Effector CD4-positive, alpha-beta T cell (primary cell): Measurements from ENCODE around the gene ADIRF.
"Not testable (repeated sequence)": the region's sequence is repeated elsewhere in the genome, so short reads cannot be mapped to it uniquely, and the experiment has no call there.

Source experiments
- DNase-seq: peaks from one replicate; pipeline ENCODE4 v3.0.0-alpha.2; 2020

The ADIRF gene

DNA sequence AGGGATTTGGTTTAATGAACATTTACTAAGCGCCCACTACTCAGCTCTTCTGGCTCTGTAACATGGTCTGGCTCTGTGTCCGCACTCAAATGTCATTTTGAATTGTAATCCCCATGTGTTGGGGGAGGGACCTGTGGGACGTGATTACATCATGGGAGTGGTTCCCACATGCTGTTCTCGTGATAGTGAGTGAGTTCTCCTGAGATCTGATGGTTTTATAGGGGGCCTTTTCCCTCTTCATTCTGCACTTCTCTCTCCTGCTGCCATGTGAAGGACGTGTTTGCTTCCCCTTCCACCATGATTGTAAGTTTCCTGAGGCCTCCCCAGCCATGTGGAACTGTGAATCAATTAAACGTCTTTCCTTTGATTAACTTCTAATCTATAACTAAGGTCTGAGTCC lies 12.7 kb downstream of the ADIRF start:
- not testable (repeated sequence) for DNase-seq

DNA sequence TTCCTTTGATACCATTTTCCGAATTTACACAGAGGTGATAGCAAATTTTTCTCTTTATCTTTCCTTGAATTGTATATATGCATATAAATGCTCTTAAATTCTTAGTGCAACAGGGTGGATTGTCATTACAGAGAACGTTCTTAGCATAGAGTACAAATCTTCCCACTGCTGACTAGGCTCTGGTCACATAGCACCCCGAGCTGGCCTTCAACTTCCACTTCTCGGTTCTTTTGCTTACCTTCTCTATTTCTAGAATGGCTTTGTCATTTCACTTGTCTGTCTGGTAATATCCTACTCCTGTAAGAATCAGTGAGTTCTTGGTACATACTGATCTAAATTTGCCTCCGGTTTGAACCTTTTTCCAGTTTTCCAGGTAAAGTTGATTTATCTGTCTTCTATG lies 13.4 kb downstream of the ADIRF start:
- DNase-seq = no peak

GRCh38 chr10:86984498-86984897 lies 16.2 kb downstream of the ADIRF start:
- not testable (repeated sequence) for DNase-seq

- DNase-seq = no peak
These were observed 20.2 kb downstream of the ADIRF start for GRCh38 chr10:86988520-86988919.

DNA sequence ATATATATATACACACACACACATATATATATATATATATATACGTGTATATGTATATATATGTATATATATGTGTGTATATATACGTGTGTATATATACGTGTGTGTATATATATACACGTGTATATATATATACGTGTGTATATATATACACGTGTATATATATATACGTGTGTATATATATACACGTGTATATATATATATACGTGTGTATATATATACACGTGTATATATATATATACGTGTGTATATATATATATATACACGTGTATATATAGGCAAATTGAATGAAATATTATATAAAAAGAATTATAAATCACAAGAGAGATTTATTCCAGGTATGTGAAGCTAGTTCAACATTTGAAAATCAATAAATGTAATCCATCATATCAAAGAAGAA lies 23.1 kb downstream of the ADIRF start:
- DNase-seq = not testable (repeated sequence)

- DNase-seq = no peak
These were observed 24.2 kb downstream of the ADIRF start for GRCh38 chr10:86992456-86992855.

DNA sequence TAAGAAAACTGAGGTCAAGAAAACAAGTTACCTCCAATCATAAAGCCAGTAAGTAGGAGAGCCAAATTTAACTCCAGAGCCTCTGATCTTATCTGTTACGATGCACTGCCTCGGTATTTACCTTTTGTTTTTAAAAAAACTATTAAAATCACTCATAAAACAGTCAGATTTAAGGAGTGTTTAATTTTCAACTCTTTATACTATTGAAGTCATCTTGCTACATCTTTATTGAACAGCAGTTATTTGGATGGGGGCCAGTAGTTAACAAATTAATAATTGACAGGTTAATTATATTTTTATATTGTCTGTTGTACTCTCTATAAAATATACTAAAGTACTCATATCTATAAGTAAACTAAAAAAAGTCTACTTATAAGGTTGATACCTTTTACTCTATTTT lies 24.6 kb downstream of the ADIRF start:
- no peak for DNase-seq

DNA sequence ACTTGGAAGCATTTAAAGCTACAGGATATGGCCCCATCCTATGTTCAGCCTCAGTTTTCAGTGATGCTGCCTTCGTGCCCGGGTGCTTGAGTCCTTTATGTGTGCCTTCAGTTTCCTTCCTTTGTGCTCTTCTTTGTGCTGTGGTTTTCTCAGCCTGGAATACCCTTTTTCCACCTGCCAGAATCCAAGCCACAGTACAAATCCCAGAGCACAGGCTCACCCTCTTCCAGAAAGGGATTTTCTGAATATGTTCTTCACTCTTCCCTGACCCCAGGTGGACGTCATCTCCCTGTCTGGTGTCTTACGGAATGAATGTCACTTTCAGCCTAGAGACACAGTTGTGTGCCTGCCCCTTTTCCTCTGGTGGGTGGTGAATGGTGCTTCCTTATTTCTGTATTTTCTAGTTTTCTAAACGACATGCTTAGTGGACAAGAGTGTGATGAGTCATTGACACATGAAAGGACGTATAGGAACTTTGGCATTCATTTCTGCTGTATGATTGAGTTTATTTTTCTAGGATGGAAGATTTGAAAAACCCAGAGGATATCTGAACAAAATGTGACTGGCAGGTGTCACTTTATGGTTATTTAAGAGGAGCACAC lies 31.6 kb downstream of the ADIRF start:
- not testable (repeated sequence) for DNase-seq

DNA sequence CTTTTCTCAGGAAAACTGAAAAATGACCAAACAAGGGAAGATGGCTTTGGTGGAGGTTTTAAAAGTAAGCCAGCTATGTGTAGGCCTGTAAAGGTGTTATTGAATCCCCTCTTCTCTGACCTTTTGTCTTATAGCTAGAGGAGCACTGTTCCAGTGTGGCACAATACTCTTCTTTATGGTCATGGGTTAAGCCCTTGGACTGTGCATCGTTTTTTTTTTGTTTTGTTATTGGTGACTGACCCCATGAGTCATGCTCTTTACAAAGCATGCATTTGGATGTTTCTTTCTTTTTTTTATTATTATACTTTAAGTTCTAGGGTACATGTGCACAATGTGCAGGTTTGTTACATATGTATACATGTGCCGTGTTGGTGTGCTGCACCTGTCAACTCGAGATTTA lies 32.2 kb downstream of the ADIRF start:
- DNase-seq = no peak

DNA sequence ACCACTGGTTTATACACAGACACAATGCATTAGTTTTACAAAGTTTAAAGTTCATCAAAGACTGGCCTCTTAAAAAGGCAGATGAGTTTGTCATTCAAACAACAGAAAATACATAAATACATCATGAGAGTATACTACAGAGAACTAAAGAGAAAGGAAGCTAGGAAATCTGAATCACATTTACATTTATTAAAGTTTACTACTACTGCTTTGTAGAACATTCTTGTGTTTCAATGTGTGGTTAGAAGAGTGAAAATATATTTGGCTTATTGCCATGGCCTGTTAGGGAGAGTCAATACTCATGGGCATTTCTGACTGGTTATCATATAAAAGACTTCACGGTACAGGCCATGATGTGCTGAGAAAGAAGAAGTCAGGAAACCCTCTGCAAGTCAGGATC lies 38.8 kb downstream of the ADIRF start:
- not testable (repeated sequence) for DNase-seq

- not testable (repeated sequence) for DNase-seq
These were observed 39.4 kb downstream of the ADIRF start for GRCh38 chr10:87007674-87008073.

GRCh38 chr10:87008303-87008702 lies 40.0 kb downstream of the ADIRF start:
- DNase-seq = not testable (repeated sequence)

DNA sequence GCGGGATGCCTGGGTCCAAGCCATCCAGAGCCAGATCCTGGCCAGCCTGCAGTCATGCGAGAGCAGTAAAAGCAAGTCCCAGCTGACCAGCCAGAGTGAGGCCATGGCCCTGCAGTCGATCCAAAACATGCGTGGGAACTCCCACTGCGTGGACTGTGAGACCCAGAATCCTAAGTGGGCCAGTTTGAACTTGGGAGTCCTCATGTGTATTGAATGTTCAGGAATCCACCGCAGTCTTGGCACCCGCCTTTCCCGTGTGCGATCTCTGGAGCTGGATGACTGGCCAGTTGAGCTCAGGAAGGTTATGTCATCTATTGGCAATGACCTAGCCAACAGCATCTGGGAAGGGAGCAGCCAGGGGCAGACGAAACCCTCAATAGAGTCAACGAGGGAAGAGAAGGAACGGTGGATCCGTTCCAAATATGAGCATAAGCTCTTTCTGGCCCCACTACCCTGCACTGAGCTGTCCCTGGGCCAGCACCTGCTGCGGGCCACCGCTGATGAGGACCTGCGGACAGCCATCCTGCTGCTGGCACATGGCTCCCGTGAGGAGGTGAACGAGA lies 40.9 kb downstream of the ADIRF start:
- DNase-seq = not testable (repeated sequence)

GRCh38 chr10:87013528-87013927 lies 45.2 kb downstream of the ADIRF start:
- DNase-seq = not testable (repeated sequence)

DNA sequence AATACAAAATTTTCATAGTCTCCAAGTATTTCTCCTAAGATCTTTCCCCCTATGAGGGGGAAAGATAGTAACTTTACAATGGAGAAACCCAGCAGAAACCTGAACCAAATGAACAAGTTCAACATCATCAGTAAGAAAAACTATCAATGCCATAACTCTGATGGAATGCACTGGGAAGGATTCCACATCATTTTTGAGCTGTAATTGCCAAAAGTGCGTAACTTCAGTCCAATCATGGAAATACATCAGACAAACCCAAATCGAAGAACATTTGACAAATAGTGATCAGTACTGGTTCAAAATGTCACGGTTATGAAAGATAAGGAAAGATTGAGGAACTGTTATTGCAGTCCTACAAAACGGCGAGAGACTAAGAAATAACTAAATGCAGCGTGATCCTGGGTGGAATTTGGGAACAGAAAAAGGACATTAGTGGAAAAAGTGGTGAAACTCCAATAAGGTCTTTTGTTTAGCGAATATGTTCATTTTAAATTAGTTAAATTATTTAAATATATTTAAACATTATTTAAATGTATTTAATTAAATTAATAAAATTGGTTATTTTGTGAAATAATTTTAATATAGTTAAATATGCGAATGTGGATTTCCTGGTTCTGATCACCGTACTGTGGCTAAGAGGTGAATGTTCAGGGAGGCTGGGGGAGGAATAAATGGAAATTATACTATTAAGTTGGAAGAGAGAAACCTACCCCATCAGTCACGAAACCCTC lies 46.9 kb downstream of the ADIRF start:
- DNase-seq = not testable (repeated sequence)

GRCh38 chr10:87018127-87018526 lies 49.8 kb downstream of the ADIRF start:
- not testable (repeated sequence) for DNase-seq

DNA sequence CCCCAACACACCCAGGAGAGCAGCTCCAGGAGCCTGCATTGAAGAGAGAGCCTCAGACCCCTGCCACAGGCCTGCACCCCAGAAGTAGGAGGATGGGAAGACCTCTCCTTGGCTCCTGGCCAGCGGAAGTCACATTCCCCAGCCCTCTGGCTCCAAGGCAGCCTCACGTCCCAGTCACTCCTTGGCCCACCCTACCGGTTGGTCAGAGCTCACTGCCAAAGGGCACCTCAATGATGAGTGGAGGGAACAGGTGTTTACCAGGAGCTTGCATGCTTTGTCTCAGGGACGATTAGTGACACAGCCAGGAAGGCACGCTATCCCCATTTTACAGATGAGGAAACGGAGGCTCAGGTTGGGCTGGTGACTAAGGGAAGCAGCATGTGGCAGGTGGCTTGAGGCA lies 50.8 kb downstream of the ADIRF start:
- not testable (repeated sequence) for DNase-seq

DNA sequence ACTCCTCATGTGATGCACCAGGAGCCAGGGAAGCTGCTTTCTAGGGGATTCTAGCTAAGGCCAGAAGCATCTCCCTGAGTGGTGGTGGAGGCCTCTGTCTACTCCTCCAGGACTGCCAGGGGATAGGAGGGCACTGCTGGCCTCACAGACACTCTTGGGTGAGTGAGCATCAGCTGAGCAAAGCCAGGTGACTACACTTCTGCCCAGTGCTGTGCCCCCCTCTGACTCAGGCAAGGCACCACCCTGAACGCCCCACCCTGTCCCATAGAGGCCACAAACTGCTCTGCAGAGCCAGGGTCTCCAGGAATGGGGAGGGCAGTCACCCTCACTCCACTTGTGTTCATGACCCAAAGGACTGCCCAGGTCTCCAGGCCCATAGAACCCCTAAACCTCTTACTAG lies 51.2 kb downstream of the ADIRF start:
- not testable (repeated sequence) for DNase-seq

- DNase-seq = not testable (repeated sequence)
These were observed 51.8 kb downstream of the ADIRF start, which contains the start of gene FAM25A for GRCh38 chr10:87020056-87020455. FAM25A (plus strand) TSS chr10:87020294; CDS start chr10:87020325, 31 bp downstream.
